Fibroblast of skin of left biceps (primary cell): ENCODE data around the gene AK5.
"Not testable (repeated sequence)": the region's sequence is repeated elsewhere in the genome, so short reads cannot be mapped to it uniquely, and the experiment has no call there.

ENCODE experiments used
- DNase-seq, 2 experiments: peaks; one replicate each; pipeline ENCODE4 v3.0.0-alpha.2; 2013; ENCODE audit warnings: low read depth in 2 of 2

The AK5 gene

GRCh38 chr1:77499466-77499865 lies 217.6 kb downstream of the AK5 start:
- no peak for DNase-seq

GRCh38 chr1:77504986-77505385 lies 223.2 kb downstream of the AK5 start:
- DNase-seq, result no peak

- DNase-seq, result no peak
Observed at GRCh38 chr1:77506771-77507170, 225.0 kb downstream of the AK5 start.

GRCh38 chr1:77509051-77509492 lies 227.3 kb downstream of the AK5 start:
- DNase-seq, result no peak

DNA sequence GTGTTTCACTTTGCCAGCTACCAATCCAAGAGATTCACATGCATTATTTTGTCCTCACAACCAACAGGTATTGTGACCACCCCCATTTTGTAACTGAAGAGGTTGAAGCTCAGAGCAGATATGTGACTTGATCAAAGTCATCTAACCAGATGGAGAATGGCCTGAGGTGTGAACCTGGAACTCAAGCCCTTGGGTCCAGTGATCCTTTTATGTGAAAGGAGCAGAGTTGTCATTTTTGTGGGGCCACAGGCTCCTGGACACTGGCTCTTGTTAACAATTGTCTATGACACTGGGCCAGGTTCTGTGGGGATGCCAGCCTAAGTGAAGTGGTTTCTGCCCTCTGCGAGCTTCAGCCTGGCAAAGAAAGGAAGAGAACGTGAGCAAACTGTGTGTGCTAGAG lies 228.1 kb downstream of the AK5 start:
- DNase-seq, result no peak

GRCh38 chr1:77511440-77511840 lies 229.6 kb downstream of the AK5 start:
- peak; percentile 84 to 87 for DNase-seq

DNA sequence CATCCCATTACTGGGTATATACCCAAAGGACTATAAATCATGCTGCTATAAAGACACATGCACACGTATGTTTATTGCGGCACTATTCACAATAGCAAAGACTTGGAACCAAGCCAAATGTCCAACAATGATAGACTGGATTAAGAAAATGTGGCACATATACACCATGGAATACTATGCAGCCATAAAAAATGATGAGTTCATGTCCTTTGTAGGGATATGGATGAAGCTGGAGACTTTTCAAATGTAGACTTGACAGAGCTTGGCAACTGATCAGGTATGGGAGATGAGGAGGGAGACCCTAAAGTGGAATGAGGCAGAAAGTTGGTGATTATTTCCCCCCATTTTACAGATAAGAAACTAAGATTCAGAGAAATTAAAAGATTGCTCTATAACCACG lies 230.8 kb downstream of the AK5 start:
- DNase-seq, result not testable (repeated sequence)

DNA sequence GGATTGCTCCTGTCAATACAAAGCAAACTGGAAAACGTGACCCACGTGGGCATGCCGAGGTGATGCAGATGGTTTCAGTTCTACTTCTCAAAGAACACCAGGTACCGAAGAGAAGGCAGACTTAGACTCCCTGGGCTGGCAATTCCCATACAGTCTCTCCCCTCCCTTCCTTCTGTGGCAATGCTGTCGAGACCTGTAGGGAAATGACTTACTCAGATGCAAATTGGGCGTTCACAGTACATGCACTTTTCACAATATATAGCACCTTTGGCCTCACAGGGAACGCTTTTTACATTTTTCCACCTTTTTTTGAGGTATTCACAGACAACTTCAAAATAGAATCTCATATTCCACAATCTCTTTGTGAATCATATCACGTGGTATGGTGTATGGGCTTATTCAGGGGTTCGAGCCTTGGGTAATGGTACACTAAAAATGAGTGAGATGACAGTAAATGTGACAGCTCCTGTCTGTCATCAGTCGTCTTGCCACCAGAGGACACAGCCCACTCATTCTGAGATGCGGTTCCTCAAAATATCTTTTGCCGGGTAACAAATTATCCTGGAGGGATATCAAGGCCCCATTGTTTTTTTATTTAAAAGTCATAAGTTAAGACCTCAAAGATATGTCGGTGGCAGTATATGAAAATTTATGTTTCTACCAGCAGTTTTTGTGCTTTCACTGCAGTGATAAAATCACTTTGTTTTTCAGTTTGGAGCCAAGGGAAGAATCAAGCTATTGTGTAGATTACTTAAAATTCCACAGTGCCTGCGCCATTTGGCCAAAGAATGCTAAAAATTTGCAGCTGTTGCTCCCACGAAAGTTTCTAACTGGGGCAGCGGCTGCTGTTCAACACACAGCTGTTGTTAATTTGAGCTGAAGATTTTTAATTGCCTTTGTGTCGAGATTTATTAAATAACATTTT lies 232.3 kb downstream of the AK5 start:
- peak; percentile 92 to 93 for DNase-seq

DNA sequence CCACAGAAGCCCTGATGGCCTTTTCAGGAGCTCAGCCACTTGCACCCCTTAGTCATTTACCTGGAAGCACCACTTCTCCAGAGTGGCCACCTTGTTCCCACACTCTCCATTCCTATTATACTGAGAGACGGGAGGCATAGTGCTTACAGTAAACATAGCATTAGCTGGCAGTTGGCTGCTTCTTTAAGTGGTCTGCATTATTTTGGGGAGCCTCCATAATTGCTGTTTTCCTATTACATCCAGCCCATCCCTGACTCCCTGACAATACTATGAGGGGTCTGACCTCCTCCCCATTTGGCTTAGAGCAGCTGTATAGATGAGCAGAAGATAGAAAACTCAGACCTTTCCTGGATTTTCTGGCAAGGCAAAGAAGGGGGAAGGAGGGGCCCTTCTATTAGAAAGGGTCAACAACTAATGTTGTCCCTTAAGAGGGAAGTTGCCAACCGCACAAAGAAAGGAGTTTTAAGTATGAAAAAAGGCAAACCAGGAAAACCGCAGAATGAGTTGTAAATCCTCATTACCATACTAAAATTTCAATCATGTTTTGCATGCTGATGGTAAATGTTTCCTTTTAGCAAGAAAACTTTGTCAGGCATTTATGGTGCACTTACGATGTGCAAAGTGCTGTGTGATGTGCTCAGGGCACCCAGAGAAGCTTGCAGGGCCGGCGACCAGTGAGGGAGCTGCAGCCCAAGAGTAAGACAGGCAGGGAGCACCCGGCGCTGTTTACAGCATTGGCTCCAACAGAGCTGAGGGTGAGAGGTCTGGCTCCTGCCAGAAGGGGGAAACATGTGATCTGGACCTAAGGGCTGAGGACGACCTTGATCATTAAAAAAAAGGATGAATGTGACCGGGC lies 233.3 kb downstream of the AK5 start:
- peak; percentile 51 to 61 for DNase-seq

DNA sequence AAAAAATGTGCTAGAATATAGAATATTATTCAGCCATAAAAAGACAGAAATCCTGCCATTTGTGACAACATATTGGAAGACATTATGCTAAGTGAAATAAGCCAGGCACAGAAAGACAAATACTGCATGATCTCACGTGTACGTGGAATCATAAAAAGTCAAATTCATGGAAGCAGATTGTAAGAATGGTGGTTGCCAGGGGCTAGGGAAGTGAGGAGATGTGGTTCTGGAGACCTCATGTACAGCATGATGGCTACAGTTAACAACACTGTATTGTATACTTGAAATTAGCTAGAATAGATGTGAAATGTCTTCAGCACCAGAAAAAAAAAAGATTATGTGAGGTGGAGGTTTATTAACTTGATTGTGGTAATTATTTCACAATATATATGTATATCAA lies 234.3 kb downstream of the AK5 start:
- no peak for DNase-seq

DNA sequence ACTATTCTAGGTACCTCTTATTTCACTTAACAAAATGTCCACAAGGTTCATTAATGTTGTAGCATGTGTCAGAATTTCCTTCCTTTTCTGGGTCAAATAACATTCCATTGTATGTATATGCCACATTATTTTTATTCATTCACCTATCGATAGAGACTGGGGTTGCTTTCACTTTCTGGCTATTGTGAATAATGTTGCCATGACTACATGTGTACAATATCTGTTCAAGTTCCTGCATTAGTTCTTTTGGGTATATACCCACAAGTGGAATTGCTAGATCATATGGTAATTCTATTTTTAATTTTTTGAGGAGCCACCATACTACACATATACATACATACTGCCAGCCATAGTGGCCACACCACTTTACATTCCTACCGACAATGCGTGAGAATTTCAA lies 242.2 kb downstream of the AK5 start:
- DNase-seq, result no peak

GRCh38 chr1:77531149-77531548 lies 249.3 kb downstream of the AK5 start:
- not testable (repeated sequence) for DNase-seq

DNA sequence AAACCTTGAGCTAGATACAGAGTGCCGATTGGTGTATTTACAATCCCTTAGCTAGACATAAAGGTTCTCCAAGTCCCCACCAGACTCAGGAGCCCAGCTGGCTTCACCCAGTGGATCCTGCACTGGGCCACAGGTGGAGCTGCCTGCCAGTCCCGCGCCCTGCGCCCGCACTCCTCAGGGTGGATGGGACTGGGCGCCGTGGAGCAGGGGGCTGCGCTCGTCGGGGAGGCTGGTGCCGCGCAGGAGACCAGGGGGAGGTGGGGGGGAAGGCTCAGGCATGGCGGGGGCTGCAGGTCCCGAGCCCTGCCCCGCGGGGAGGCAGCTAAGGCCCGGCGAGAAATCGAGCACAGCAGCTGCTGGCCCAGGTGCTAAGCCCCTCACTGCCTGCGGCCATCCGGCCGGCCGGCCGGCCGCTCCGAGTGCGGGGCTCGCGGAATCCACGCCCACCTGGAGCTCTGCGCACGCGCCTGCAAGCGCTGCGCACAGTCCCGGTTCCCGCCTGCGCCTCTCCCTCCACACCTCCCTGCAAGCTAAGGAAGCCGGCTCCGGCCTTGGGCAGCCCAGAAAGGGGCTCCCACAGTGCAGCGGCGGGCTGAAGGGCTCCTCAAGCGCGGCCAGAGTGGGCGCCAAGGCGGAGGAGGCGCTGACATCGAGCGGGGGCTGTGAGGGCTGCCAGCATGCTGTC lies 249.9 kb downstream of the AK5 start:
- DNase-seq, result not testable (repeated sequence)

- DNase-seq, result no peak
Observed at GRCh38 chr1:77532641-77533040, 250.8 kb downstream of the AK5 start.

DNA sequence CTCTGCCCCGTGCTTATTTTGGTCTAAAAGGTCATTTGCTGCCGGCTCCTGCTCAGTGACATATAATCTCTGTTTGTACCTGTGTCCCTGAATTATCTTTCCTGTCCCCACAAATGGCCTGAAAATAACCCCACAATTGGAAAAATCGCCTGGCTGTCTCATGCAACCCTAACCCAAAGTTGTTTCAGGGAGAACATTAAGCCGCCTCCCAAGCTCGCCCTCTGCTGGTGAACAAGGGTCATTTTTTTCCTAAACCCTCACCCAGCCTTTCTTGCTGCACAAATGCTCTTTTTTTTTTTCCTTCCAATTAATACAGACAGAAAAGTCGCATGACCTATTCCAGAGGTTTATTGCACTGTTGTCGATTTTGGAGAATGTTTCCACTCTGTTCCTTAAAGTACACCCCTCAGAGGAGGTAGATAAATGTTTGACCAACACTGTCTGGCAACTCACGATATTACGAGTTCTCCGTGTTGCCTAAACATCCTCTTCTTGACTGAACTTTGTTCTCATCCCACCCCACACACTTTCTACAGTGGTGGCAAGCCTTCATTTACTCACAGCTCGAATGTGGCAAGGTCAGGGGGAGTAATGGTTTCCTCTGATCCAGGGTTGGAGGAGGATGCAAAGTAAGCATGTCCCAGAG lies 252.0 kb downstream of the AK5 start:
- no peak for DNase-seq

- no peak for DNase-seq
Observed at GRCh38 chr1:77534456-77534855, 252.6 kb downstream of the AK5 start.

DNA sequence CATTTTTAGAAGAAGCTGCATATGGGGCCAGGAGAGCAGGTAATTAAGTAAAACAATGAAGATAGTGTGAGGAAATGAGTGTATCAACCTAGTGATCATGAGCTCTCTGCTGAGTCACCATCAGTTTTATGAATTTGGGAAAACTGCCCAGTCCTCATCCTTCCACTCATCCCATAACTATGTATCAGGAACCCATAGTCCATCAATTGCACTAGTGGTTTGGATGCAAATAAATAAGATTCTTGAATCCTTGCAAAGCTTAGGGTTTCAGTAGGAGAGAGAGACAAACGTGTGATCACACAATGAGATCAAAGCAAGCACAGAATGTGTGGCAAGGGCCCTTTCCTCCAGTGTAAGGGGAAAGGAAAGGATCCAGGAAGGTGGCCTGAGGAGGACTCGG lies 255.0 kb downstream of the AK5 start:
- peak; percentile 97 for DNase-seq

GRCh38 chr1:77538956-77539518 lies 257.2 kb downstream of the AK5 start:
- peak; percentile 82 to 83 for DNase-seq

- DNase-seq, result peak; percentile 72 to 82
Observed at GRCh38 chr1:77539519-77540142, 257.8 kb downstream of the AK5 start.

- peak; percentile 75 to 82 for DNase-seq
Observed at GRCh38 chr1:77540501-77541161, 258.8 kb downstream of the AK5 start.
